ENCODE data around the gene LAMC2.

GRCh38 chr1:183148599-183148998 is 37.5 kb upstream of the LAMC2 start:
- TF ChIP-seq CTCF (IDR thresholded peaks at IDR 0.05), result no peak
- TF ChIP-seq POLR2A (IDR thresholded peaks at IDR 0.05), result no peak
- TF ChIP-seq POLR2AphosphoS5 (IDR thresholded peaks at IDR 0.05; ENCODE audit: insufficient read depth in 1 of 2, low read depth in 1 of 2), result no peak

All from vagina (tissue), 2 donors.